GM12874 (cell line): ENCODE data around the gene AMOTL2.

ENCODE experiments used
- CTCF ChIP-seq: IDR thresholded peaks from 2 replicates; pipeline ENCODE4 v1.5.1; 2011; ENCODE audit warnings: low read depth, mild to moderate bottlenecking, control low read depth, low read length, moderate library complexity; ENCODE audit not compliant: insufficient read depth

AMOTL2 gene

GRCh38 chr3:134404366-134404885, 30.2 kb upstream of the AMOTL2 start:
- no peak for TF ChIP-seq CTCF

GRCh38 chr3:134397755-134398154, 23.5 kb upstream of the AMOTL2 start:
- TF ChIP-seq CTCF: no peak

GRCh38 chr3:134395103-134395502, 20.9 kb upstream of the AMOTL2 start:
- no peak for TF ChIP-seq CTCF

- no peak for TF ChIP-seq CTCF
These were observed 20.1 kb upstream of the AMOTL2 start for GRCh38 chr3:134394380-134394779.

- no peak for TF ChIP-seq CTCF
These were observed 18.8 kb upstream of the AMOTL2 start for GRCh38 chr3:134393074-134393473.

- no peak for TF ChIP-seq CTCF
These were observed 18.2 kb upstream of the AMOTL2 start for GRCh38 chr3:134392336-134392983.

- no peak for TF ChIP-seq CTCF
These were observed 15.6 kb upstream of the AMOTL2 start for GRCh38 chr3:134389865-134390264.
